HepG2 (cell line): ENCODE data around the gene GATB.

ENCODE experiments used
- CTCF ChIP-seq: sonication (generic); formaldehyde crosslinking; IDR thresholded peaks from 2 replicates; pipeline ENCODE4 v1.5.0; 2020; ENCODE audit warnings: mild to moderate bottlenecking, missing genetic modification reagents, moderate library complexity
- MYC ChIP-seq: sonication (generic); formaldehyde crosslinking; IDR thresholded peaks from 2 replicates; pipeline ENCODE4 v1.9.0; 2021; ENCODE audit warnings: missing genetic modification reagents, borderline replicate concordance
- REST ChIP-seq, 2 experiments: IDR thresholded peaks; 2 replicates each; pipeline ENCODE4 v1.6.1; 2011 to 2012; ENCODE audit warnings: low read length in 2 of 2, borderline replicate concordance in 1 of 2, low read depth in 1 of 2, mild to moderate bottlenecking in 1 of 2, moderate library complexity in 1 of 2
- SMAD1 ChIP-seq: sonication (generic); formaldehyde crosslinking; IDR thresholded peaks from 2 replicates; pipeline ENCODE4 v1.4.0; 2020; ENCODE audit warnings: missing genetic modification reagents, low read depth, mild to moderate bottlenecking, borderline replicate concordance
- SMYD3 ChIP-seq: sonication (generic); formaldehyde crosslinking; IDR thresholded peaks from 2 replicates; pipeline ENCODE4 v1.8.1; 2023; ENCODE audit warnings: mild to moderate bottlenecking, missing genetic modification reagents
- XRCC5 ChIP-seq: fragments of 200-400 bp; formaldehyde crosslinking; optimal IDR thresholded peaks from 2 replicates; pipeline ENCODE3; 2017; ENCODE audit warnings: mild to moderate bottlenecking, low read length
- ZBTB10 ChIP-seq: sonication (generic); formaldehyde crosslinking; IDR thresholded peaks from 2 replicates; pipeline ENCODE4 v1.4.0; 2020; ENCODE audit warnings: missing genetic modification reagents, borderline replicate concordance
- ZNF615 ChIP-seq: sonication (generic); formaldehyde crosslinking; IDR thresholded peaks from 2 replicates; pipeline ENCODE4 v1.5.0; 2020; ENCODE audit warnings: mild to moderate bottlenecking, missing genetic modification reagents, borderline replicate concordance

GRCh38 chr4:151808542-151808941, 47.7 kb upstream of the GATB start:
- TF ChIP-seq SMAD1 (CRISPR knock-in tag) (no peak), XRCC5 (no peak), SMYD3 (CRISPR knock-in tag) (no peak), MYC (CRISPR knock-in tag) (no peak), ZNF615 (no peak), CTCF (CRISPR knock-in tag) (no peak), ZBTB10 (CRISPR knock-in tag) (no peak), REST (IDR thresholded peaks at IDR 0.05; ENCODE audit: borderline replicate concordance in 1 of 2, low read depth in 1 of 2, low read length in 2 of 2) (no peak)
